CD4-positive, alpha-beta T cell treated with Interferon alpha-2 for 1 hour (primary cell): ENCODE results near the gene PRAME.

ENCODE experiments used
- DNase-seq, 2 donors: peaks; one replicate each; pipeline ENCODE4 v3.0.0-alpha.2; 2020 to 2022

Gene PRAME

DNA sequence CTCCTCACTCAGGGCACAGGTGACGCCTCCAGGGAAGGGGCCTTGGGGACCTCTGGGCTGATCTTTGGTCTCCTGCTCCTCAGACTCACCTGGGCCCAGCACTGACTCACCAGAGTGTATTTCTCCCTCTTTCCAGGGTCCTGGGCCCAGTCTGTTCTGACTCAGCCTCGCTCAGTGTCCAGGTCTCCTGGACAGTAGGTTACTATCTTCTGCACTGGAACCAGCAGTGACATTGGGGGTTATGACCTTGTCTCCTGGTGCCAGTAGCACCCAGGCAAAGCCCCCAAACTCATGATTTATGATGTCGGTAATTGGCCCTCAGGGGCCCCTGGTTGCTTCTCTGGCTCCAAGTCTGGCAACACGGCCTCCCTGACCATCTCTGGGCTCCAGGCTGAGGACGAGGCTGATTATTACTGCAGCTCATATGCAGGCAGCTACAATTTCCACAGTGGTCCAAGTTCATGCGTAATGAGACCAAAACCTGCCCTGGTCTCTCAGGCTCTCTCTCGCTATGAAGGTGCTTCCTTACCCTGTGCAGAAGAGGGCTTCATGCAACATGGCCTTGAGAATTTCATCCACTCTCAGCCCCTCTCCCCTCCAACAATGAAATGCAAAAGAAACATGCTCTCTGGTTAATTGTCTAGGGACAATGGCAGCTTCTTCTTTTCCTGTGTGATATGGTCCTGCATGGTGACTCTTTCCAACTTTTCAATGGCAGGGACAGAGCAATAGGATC lies 21.0 kb upstream of the PRAME start:
- no peak for DNase-seq

DNA sequence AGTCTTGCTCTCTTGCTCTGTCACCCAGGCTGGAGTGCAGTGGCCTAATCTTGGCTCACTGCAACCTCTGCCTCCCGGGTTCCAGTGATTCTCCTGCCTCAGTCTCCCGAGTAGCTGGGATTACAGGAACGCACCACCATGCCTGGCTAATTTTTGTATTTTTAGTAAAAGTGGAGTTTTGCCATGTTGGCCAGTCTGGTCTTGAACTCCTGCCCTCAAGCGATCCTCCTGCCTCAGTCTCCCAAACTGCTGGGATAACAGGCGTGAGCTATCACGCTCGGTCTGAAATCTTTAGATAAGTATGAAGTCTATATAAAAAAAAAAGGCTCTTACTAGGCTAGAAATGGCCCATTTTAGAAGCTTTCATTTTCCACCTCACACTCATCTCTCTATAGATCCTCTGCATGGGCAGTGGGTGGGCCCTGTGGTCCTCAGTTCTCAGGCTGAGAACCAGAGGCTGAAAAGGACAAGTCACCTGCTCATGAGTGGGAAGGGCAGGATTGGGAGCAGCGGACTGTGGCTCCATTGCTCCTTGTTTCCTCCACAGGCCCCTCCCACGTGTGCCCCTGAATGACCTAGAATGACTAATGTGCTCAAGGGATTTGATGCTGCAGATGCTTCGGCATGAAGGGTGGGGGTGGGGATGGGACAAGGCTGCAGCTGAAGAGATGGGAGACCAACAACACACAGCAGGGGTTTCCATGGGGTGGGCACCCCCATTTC lies 19.8 kb upstream of the PRAME start:
- DNase-seq, result no peak

DNA sequence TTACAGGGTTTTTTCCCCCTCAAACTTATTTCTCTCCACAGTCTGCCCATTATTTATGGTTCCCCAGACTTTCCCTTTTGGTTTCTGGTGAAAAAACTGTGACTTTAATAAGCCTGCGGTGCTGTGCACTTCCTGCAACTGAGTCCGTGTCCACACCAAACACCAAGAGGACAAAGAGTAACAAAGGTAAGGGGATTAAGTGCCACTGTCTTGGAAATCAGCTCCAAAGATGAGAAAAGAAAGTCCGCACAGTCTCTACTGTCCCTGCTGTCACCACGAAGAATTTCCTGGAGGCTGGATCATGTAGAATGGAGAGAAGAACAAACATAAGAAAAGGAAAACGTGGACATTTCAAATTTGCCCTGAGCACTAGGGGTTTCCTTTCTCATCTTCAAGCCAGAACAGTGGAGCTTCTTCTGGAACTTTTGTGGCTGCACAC lies 17.9 kb upstream of the PRAME start:
- DNase-seq, result no peak

DNA sequence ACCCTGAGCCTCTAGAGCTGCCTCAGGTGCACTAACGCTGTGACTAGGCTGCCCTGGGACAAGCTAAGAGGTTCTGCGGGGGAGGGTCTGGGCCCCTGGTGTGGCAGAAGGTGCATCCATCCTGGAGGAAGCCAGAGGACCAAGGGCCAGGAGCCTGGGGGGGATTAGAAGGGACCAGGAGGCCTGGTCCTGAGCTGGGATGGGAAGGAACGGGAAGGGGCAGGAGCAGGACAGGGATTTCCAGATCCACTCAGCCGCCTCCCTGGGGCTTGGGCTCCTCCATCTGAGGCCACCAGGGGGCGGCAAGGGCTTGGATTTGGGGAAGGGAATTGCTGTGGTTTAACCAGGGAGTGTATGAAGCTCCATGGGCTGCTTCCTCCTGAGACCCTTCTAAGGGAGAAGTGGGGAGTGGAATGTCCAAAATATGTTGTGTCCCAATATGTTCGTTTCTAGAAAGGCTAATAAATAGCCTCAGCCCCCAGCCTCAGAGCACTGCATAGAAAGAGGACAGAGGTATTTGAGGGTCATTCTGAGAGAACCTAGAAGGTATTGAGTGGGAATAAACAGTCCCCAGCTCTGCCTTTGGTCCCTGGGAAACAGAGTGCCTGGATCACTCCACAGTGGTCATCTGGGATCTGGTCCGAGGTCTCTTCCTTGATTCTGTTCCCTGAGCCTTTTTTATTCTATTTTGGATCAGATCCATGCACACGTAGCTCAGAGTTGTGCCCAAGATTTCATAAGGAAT lies 17.4 kb upstream of the PRAME start:
- DNase-seq, result peak in 1 of 2 donors; percentile 13

DNA sequence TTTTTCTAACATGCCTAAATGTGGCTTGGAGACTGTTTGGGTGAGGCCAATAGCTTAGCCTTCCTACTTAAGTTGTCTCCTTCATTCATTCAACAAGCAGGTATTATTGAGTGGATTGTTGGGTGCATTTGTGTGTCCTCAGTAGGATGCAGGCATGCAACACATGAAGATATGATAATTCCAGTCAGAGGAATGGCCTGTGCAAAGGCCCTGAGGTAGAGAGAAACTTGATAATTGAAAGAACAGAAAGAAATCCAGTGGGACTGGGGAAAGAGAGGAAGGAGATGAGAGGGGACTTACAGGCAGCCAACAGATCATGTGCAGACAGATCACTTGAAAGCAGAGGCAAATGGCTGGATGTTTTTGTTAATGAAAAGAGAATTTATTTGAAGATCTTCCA lies 15.3 kb upstream of the PRAME start:
- DNase-seq, result no peak

DNA sequence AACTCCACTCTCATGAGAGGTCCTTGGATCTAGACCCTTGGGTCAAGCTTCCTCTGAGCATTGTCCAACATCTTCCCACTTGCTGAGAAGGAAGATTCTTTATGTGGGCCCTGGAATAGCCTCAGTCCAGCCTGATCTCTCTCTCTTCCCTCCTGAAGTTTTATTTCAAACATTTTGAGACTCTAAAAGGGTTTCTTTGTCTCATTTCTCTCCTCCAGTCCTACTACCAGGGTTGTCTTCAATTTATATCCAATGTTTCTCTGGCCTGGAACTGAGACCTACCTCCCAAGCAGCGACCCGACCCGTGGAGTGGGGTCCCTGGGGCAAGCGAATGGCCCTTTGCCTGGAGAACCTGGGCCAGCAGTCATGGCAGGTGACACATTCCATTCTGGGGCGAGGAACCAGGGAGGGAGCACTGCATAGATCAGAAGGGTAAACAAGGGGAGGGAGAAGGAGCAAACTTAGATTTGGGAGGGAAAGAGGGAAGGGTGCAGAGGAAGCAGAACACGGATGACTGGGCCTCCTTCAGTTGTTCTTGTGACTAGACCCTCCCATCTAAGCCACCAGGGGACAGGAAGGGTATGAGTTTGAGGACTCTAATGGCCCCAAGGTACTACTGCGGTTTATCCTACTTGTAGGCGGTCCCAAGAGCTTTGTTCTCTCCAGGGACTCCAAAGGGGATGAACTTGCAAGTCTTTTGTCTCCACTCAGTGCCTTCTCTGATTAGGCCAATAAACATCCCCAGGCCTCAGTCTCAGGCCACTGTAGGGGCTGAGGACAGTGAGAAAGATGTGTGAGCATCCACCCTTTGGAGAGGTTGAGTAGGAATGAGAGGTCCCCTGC lies 14.2 kb upstream of the PRAME start:
- DNase-seq, result no peak

DNA sequence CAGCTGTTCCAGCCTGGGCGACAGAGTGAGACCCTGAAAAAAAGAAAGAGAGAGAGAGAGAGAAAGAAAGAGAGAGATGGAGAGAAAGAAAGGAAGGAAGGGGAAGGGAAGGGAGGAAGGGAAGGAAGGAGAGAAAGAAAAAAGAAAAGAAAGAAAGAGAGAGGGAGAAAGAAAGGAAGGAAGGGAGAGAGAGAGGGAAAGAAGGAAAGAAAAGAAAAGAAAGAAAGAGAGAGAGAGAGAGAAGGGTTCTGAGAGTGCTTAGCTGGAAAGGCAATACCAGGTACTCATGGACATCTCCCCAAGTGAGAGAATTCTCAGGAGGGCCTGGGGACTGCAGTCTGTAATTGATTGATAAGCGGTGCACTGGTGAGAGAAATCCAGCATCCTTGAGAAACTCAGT lies 12.8 kb upstream of the PRAME start:
- DNase-seq, result no peak

DNA sequence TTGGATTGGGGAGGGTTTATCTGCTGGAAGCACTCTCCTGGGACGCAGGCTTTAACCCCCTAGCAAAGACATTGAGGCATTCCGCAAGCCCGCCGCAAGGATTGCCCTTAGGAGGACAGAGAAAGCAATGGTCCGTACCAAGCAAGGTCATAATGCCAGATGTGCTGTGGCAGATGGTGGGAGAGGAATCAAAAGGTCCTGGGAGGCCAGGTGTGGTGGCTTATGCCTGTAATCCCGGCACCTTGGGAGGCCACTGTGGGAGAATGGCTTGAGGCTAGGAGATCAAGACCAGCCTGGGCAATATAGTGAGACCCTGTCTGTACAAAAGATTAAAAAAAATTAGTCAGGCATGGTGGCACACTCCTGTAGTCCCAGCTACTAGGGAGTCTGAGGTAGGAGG lies 12.4 kb upstream of the PRAME start:
- DNase-seq, result no peak

DNA sequence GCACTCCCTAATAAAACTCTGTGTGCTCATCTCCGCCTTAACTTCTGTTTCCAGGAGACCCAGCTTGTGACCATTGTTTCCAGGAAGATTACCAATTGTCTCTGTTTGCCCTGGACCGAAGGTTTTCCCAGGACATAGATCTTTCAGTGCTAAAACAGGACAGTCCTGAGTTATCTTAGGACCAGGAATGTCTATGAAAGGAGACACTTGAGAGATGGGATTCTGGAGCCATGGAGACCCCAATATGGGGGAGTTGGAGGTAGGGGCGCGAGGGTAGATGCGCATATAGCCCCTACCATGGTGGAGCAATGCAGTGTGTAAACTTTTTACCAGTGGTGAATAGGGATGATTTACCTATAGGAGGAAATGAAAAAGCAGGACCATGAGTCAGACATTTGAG lies 10.2 kb upstream of the PRAME start:
- no peak for DNase-seq

DNA sequence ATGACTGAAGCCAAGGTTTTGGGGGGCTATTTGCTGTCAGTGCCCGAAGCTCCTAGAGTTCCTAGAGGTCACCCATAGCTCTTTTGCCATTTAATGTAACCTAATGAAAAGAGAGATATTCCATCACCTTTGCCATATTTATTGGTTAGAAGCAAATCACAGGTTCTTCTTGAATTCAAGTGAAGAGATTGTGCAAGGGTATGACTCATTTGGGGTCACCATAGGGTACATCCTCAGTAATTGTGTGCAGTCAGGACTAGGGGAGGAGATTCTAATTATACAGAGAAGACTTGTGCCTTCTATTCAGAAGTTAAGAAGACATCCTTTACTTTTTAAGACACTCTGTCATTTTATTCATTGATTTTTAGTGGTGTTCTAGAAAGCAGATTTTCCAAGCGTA lies 6.9 kb upstream of the PRAME start:
- no peak for DNase-seq

DNA sequence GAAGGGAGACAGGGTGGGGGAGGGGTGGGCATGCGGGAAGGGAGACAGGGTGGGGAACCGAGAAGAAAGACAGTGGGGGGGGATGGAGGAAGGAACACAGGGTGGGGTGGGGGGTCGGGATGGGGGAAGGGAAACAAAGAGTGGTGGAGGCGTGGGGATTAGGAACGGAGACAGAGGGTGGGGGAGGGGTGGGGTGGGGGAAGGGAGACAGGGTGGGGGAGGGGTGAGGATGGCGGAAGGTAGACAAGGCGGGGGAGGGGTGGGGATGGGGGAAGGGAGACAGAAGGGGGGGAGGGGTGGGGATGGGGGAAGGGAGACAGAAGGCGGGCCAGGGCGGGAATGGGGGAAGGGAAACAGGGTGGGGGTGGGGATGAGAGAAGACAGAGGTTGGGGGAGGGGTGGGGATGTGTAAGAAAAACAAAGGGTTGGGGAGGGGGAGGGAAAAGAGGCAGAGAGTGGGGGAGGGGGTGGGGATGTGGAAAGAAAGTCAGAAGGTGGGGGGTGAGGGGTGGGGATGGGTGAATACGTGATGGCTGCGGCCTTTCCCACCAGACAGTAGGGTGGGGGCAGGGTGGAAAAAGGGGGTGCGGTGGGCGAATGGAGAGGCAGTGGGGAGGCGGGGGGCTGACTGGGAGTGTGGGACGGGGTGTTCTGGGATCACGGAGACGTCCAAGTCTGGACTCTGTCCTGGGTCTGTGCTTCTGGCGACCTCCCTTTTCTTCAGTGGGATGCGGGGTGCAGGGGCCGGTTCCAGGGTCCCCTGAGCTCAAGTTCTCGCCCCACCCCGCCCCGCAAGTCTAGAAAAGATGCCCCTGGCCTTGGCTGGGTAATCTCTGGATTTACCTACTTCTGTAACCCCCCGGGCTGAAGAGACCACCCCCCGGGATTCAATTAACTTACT lies 744 bp downstream of the PRAME start:
- no peak for DNase-seq

DNA sequence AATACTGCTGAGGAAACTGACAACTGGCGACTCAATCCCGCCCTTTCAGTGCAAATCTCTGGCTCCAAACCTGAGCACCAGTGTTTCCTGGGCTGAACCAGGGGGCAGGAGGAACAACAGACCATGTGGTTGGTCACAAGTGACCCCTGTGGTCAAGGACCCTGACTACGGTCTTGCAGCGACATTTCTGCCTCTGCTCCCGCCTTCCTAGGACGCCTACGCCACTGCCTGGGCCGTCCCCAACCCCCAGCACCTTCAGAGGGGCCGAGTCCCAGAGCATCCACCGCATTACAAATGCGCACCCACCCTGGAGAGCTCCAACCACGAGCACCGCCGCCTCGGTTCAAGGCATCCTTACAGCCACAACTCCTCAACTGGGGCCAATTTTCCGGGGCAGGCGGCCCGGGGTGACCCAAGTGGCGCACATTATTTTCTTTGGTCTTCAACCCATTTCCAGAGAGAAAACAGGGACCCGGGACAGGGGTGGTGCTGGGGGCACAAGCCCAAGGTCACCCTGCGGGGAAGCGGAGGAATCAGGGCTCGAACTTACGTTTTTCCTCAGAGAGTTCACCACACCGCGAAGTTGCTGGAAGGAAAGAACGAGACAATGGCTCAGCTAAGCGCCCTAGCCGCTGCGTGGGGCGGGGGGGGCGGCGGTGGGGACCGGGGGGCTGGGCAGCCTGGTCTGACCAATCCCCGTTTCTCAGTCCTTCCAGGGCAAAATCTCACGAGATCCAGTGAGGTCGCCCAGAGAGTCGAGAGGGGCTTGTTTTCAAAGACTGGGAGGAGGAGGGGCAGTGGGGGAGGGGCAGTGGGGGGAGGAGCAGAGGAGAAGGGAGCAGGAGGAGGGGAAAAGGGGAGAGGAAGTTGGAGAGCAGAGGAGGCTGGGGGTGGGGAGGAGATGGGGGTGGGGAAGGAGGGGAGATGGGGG lies 1.8 kb downstream of the PRAME start:
- DNase-seq, result no peak

DNA sequence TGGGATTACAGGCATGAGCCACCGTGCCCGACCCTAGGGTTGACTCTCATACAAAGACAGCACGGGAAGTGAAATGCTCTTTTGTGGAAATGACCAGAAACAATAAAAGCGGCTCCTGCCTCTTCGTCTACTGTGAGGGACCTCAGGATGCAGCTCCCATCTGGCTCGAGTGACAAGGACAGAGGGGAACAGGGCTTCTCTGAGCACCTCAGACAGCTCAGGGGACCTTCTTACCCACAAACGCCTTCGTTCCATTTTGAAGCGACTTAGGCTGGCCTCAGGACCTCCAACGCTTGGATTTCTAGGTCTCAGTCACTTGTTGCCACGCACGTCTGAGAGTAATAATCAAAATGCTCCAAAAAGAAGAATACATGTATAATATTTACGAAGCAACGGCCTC lies 2.5 kb downstream of the PRAME start:
- no peak for DNase-seq

DNA sequence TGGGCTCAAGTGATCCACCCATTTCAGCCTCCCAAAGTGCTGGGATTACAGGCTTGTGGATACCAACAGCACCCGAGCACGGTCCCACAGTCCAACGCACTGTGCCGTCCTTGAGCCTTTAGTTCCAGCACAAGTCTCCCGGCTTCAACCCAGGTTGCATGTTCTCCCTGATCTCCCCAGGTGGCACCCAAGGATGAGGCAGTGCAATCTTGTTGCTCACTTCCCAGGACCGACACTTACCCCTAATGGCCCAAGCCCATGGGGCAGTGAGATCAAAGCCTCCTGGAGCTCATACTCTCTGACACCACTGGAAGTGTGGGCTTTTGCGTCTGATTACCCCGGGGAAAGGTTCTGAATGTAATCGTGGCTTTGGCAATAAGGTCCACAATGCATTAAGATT lies 3.5 kb downstream of the PRAME start:
- DNase-seq, result no peak

DNA sequence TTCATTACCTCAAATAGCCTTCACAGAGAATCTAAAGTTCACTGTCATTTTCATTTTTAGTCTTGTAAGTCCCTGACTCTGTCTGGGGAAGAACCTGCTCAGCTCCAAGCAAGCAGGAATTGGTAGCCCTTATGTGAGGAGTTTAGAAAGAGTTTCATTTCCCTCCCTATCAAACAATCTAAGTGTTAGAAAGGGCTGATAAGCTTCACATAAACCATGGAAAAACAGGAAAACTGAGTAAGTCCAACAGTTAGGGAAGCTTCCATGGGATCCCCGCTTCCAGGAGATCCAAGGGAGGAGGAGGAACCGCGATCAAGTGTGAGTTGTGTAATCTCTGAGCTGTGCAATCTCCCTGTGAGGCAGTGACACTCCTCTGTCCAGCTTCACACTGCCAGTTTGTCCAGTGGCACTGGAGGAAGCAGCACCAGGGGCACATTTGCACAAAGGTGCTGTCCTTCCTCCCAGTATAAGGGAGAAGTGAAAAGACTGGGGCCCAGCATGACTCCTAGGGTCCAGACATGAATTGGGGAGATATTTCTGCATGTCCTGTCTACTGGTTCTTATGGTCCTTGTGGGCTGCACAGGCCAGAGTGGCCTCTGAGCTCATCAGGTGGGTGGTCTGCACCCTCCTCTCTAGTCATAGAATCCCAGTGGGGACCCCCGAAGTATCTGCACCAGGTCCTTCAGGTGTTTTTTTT lies 4.3 kb downstream of the PRAME start:
- DNase-seq, result no peak

DNA sequence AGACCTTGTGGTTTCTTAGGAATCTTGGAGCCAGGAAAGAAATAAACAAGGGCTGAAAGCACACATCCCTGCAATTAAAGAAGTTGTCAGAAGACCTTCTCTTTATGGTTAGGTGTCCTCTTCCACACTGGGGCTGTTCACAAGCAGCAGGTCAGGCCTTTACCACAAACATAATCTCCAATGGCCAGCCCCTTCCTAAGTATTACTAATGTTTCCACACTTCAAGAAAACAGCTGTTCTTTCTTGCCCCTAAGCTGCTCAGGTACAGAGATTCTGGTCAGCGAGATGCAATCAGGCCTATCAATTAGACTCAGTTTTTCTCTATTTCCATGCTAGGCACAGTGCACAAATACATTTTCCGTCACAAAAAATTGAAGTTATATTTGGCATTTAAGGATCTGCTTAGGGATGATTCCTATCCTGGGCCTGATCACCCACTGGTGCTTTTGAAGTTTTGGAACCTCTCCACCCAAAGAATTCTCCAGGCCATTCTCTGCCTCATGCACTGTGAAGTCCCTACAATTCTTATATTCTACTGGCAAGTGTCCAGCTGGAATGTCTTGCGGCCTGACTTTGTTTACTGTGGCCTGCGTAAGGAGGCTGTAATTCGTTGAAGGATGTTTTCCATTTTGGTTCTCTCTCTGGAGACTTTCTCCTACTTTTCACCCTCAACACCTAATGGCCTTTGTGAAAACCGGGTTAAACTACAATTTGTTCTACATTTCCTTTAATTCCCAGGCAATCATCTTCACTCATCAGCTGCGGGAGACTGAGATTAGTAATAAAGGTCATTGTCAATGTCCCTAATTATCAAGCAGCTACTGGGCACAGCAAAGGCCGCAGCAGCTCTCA lies 5.1 kb downstream of the PRAME start:
- DNase-seq, result no peak

DNA sequence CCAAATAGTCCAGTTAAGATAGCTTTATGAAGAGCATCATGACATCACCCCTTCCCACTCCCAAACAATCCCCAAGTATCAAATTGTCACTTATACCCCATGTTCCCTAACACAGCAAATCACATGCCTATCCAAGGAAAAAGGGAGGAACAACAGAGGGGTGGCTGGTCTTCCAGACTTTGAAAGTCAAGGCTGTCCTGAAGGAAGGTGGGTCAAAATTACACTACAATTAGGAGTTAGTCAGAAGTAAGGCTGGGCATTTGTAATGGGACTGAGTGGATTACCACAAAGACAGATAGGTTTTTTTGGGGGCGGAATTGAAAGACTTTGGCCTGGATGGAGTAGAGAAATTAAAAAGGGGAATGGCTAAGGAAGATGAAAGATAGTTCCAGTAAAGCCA lies 5.9 kb downstream of the PRAME start:
- no peak for DNase-seq

DNA sequence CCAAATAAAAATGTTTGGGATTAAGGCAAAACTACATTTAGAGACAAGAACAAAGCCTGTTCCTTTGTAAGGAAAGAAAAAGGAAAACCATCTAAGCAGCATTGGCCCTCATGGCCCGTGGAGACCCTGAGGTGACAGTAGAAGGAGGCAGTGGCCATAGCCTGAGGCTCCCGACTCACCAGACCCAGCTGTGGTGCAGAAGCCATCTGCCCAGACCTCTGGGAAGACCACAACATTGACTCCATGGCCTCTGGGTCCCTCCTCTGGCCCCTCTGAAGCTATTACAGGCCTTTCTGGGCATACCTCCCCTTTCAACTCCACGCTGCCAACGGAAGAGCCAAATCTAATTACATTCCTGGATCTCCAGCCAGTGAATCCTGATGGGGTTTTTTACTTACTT lies 6.4 kb downstream of the PRAME start:
- DNase-seq, result no peak

DNA sequence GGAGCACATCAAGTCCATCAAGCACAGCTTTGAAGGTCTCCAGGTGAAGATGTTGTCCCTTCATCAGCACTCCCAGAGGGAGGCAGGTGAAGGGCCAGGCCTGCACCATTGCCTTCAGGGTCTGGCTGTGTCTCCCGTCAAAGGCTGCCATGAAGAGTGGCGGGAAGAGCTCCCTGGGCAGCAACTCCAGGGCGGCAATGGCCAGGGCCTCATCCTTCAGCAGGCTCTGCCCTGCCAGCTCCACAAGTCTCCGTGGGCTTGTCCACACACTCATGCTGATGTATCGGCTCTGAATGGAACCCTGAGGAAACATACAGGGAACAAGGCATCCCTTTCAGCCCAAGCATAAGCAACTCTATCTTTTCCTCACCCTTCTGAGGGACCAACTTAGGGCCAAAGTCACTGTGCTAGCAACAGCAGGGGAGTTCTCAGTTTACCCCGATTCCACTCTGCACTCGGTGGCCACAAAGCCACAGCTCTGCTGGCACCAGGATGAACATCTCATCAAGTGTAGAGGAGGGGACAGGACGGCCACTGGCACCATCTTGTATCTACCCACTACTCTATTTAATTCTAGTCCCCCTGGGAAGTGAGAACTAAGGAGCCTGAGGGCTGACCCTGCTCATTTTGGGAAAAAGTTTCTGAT lies 8.2 kb downstream of the PRAME start:
- no peak for DNase-seq
